D721Med (cell line): ENCODE data around the gene TREML2.

Experiments used
- DNase-seq: peaks from one replicate; pipeline ENCODE4 v3.0.0; 2011; ENCODE audit warnings: low spot score; ENCODE audit not compliant: insufficient read length
- FAIRE-seq: peaks from 2 replicates; lab custom pipeline; 2011; peaks lifted over from hg19 to GRCh38; lab: Jason Lieb, UNC
- TF ChIP-seq, protein P1 (sequence below): IDR thresholded peaks from 2 replicates; pipeline ENCODE4 v1.5.1; 2012; ENCODE audit warnings: mild to moderate bottlenecking, control low read depth; ENCODE audit not compliant: insufficient read depth; ENCODE audit errors: missing control alignments

TREML2 gene

DNA sequence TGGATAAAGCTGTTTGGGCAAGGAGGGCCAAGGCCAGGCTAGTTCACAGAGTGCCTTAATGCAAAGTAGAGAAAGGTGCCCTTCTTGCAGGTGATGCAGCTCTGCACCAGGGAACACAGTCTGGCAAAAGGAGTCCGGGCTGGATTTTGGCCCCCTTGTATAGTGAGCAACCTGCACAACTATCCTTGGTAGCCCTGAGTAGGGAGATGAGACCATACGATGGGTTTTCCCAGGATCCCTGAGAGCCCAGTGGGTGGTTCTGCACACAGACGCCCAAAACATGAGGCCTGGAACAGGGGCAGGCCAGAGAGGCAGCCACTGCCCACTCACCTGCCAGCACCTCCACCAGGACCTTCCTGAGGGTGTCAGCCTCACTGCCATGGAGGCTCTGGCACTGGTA lies 40.0 kb downstream of the TREML2 start:
- FAIRE-seq = no peak
- no peak for DNase-seq
- TF ChIP-seq, protein P1, sequence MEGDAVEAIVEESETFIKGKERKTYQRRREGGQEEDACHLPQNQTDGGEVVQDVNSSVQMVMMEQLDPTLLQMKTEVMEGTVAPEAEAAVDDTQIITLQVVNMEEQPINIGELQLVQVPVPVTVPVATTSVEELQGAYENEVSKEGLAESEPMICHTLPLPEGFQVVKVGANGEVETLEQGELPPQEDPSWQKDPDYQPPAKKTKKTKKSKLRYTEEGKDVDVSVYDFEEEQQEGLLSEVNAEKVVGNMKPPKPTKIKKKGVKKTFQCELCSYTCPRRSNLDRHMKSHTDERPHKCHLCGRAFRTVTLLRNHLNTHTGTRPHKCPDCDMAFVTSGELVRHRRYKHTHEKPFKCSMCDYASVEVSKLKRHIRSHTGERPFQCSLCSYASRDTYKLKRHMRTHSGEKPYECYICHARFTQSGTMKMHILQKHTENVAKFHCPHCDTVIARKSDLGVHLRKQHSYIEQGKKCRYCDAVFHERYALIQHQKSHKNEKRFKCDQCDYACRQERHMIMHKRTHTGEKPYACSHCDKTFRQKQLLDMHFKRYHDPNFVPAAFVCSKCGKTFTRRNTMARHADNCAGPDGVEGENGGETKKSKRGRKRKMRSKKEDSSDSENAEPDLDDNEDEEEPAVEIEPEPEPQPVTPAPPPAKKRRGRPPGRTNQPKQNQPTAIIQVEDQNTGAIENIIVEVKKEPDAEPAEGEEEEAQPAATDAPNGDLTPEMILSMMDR = no peak

DNA sequence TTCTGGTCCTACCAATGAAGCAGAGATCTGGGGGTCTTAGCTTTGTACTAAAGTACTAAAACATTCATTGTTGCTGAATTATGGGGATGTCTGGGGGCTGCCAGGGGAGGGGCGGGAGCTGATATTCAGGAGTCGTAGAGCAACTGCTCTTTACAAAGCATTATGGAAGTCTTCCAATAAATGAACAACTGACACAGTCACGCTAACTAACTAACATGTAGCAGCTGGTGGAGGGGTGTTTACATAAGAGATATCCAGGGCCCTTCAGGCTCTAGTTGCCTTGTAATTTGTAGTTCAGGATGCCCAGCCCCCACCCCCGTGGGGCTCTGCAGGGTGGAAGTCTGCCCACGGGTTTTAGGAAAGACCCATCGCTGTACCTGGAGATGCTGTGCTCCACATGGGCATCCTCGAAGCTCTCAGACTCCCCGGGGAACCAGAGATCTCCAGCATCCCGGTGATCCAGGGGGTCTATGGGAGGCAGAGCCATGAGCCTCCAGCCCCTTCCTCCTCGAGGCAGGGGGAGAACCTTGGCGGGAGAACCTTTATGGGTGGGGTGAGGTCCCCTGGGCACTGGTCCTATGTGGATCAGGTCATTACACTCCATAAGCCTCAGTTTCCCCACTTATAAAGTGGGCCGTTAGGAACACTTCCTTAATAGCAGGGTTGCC lies 41.4 kb downstream of the TREML2 start:
- no peak for FAIRE-seq
- DNase-seq = no peak

DNA sequence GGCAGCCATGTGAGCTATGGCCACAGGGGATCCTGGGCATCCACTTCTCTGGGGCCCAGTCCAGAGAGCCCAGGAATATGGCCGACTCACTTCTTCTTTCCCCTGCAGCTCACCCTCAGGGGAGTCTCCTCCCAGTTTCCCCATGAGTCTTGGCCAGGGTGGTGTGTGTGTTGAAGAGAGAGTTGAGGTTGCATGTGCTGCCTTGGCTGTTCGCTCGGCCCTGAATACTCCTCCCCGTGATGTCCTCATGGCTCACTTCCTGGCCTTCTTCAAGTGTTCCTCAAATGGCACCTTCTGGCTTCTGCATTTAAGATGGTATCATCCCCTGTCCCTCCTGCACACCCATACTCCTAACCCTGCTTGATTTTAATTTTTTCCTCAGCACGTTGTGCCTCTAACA lies 43.6 kb downstream of the TREML2 start:
- FAIRE-seq (no peak), DNase-seq (no peak)
- TF ChIP-seq, protein P1 = no peak

More for the DNA sequence above, 41.4 kb downstream of the TREML2 start:
- TF ChIP-seq, protein P1 = no peak

DNA sequence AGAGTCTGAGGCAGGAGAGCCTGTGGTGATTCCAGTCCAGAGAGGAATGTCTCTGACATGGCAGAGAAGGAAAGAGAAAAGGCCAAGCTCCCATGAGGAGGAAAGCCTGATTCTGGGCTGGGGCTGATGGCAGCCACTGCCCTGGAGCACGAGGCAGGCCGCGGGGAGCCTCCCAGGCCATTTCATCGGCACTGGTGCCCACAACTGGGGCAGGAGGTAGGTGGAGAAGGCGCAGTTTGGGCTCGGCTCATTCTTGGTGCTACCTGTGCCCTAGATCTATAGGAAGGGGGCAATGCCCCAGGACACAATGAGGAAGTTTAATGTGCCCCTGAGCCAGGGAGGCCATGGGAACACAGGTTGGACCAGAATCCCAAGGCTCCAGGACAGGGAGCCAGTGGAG lies 44.2 kb downstream of the TREML2 start:
- TF ChIP-seq, protein P1 = no peak
- FAIRE-seq = no peak
- DNase-seq = no peak

DNA sequence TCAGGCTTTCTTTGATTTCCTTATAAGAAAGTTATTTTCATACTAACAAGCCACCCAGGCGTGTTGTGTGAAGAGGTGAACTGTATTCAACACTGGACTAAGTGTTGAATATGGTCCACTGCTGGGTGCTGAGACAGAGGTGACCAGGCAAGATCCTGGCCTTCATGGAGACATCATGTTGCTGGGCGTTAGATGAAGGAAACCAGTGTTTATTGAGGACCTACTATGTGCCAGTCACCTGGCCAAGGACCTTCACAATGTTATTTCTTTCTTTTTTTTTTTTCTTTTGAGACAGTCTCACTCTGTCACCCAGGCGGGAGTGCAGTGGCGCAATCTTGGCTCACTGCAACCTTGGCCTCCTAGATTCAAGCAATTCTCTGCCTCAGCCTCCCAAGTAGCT lies 44.9 kb downstream of the TREML2 start:
- FAIRE-seq (no peak), DNase-seq (no peak)
- TF ChIP-seq, protein P1 = no peak

DNA sequence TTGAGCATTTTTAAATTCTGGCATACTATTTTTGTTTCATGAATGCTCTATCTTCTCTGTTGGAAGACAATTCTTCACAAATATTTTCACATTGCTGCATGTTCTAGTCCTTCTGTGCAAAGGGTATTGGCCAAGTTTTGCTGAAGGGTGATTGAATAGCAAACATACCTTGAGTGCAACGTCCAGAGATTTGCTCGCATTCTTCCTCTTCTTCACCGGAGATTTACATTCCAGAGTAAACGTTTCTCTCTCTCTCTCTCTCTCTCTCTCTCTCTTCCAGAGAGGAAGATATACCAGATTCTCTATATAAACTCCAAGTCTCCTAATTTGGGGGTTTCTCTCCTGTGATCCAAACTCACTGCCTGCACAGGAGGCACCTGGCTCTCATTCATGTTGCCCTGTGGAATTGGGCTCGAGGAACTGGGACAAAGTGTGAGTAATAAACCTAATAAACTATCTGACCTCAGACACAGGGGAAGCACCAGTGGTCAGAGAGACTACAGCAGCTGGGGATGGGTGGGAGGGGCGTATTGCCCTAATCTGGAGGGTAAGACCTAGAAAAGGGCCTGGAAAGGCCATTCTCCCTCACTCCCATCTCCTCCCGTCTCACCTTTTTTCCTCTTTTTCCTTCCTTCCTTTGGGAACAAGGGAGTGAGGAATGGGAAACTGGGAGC lies 45.7 kb downstream of the TREML2 start:
- TF ChIP-seq, protein P1 = no peak
- DNase-seq (no peak), FAIRE-seq (no peak)
